ENCODE data around the gene GPRC5D. TPM values are rescaled to one million over a fixed set of nuclear protein-coding genes. Genes with fewer than 3 reads are reported as not detected.

GPRC5D gene
- 0.17 TPM for polyA plus RNA-seq (2013, experiment 1 of 2; ENCODE audit: insufficient read length)
- 0.30 TPM for polyA plus RNA-seq (2013, experiment 2 of 2; ENCODE audit: insufficient read length)

- DNase-seq: no peak
These were observed at the start of gene GPRC5D for GRCh38 chr12:12952036-12952435. TSS of gene GPRC5D (minus strand) at chr12:12952170. CDS start at chr12:12950384, 1,786 bp downstream.

- no peak for DNase-seq
These were observed 49.7 kb upstream of the GPRC5D start for GRCh38 chr12:13001775-13002040.

DNA sequence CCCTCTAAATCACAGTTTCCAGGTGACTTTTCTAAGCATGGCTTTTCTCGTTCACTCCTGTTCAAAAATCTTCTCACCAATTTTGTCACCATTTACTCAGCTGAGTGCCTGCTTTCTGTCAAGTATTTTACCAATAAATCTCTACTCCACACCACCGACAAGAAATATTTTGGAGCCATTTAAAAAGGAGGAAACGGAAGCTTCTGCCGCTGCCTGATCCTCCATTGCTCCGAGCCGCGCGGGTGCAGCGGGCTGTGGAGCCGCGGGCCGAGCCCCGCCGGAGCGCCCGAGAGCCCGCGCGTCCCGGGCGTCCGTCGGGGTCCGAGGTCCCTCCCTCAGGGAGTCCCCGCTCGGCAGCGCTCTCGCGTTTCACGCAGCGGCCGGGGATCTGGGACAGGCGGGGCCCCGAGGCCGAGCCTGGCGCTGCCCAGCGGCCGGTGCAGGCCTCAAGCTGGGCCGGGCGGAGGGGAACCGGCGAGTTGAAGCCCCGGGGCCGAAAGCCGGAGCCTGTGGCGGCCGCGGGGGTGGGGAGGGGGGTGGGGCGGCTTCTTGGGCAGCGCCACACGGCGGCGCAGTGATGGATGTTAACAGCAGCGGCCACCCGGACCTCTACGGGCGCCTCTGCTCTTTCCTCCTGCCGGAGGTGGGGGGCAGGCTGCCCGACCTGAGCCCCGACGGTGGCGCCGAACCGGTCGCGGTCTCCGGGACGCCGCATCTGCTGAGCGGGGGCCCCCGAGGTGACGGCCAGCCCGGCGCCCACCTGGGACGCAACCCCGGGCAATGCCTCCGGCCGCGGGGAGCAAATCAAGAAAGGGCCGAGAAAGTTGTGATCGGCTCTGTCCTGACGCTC lies 49.2 kb upstream of the GPRC5D start:
- peak; percentile 68 for DNase-seq

- no peak for DNase-seq
These were observed 48.6 kb upstream of the GPRC5D start for GRCh38 chr12:13000616-13000924.

- DNase-seq: peak; percentile 93
These were observed 48.1 kb upstream of the GPRC5D start, which contains the start of gene HEBP1 for GRCh38 chr12:12999959-13000615. TSS of gene HEBP1 (minus strand) at chr12:13000265. CDS start at chr12:13000114, 151 bp downstream.

DNA sequence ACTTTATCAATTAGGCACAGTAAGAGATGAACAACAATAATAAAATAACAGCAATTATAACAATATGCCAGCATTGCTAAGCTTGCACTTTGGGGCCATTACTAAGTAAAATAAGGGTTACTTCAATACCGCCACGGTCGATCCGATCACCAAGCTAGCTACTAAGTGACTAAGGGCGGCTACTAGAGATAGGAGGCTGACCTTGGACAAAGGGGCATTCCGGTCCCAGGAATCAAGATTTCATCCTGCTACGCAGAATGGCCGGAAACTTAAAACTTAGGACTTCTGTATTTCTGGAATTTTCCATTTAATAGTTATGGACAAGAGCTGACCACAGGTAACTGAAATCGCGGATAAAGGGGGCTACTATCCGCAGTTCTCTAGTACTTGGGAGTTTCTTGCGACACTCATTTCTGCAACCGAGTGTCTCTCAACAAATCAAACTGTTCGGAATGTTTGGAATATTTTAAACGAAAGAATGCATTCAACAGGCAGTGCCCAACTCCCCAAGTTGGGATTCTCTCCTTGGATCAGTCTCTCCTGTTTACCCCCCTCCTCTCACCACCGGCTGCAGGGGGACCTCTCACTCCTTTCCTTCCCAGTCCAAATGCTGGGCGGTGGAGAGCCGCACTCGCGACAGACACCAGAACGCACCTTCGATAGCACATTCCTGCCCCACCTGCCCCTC lies 47.4 kb upstream of the GPRC5D start:
- peak; percentile 44 for DNase-seq

GRCh38 chr12:12998248-12998647 lies 46.3 kb upstream of the GPRC5D start:
- no peak for DNase-seq

DNA sequence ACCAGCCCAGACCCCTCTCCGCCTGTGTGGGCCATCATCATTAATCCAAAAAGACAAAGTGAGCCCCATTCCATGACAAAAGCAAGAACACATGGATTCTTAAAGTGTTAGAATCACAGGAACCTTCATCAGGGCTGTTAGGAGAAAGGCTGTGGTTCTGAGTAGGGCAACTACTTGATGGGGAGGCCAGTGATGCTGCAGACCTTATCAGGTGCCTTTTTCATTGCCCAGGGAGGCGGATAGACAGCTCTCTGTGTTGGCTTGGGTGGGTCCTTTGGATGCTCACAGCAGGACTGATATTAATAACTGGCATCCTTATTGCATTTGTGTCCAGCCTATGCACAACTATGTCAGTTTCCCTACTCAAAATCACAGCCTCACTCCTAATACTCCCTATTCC lies 45.8 kb upstream of the GPRC5D start:
- no peak for DNase-seq

DNA sequence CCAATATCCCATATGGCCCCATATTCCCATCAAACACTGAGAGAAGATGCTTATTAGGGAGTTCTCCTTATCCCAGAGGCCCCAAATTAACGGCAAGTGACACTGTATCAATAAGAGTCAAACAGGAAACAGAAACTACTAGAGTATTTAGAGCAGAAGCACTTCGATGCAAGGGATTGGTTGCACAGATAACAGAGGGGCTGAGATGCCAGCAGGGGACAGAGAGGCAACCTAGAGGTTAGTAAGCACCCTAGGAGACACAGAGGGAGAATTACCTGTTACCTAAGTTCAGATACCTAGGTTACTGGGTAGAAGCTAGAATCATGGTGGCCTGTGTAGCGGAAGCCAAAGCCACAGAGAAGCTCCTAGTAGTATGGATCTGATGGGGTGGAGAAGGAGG lies 45.2 kb upstream of the GPRC5D start:
- DNase-seq: no peak

DNA sequence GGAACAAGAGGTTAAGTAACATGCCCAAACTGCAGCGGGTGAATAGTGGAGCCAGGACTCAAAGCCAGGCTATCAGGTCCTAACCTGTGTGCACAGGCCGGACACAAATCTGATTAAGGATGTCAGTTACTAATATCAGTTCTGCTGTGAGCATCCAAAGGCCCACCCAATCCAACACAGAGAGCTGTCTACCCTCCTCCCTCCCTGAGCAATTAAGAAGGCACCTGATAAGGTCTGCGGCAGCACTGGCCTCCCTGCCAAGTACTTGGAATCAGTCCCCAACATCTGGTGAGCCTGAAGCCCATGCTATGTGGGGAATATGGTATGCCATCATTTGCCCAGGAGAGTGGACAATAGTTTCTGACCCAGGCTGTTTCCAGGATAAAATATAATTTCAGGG lies 44.2 kb upstream of the GPRC5D start:
- no peak for DNase-seq

DNA sequence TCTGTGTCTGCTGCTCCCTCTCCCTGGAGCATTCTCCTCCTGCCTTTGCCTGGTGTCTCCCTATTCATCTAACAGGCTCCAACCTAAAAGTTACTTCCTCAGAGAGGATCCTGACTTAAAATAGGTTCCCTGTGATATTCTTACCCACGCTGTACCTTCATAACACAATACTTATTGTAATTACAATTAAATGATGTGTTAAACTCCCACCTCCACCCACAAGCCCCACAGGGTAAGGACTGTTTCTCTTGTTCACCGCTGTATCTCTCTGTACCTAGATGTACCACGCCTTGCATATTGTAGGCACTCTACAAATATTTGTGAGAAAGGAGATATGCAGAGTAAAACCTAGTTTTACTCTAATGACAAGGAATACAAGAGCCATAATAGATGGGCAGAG lies 43.1 kb upstream of the GPRC5D start:
- DNase-seq: no peak

- no peak for DNase-seq
These were observed 41.4 kb upstream of the GPRC5D start for GRCh38 chr12:12993367-12993766.

- peak; percentile 87 for DNase-seq
These were observed 40.6 kb upstream of the GPRC5D start for GRCh38 chr12:12992418-12993130.

- DNase-seq: no peak
These were observed 38.9 kb upstream of the GPRC5D start for GRCh38 chr12:12990700-12991468.

DNA sequence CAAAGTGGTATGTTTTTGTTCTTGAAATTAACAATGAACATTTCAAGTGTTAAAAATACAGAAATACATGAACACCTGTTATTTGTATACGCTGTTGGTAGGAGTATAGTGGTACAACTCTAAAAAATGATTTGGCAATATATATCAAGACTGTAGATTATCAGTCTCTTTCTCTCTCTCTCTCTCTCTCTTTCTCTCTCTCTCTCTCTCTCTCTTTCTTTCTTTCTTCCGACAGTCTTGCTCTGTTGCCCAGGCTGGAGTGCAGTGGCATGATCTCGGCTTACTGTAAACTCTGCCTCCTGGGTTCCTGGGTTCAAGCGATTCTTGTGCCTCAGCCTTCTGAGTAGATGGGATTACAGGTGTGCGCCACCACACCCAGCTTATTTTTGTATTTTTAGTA lies 35.5 kb upstream of the GPRC5D start:
- no peak for DNase-seq

- no peak for DNase-seq
These were observed 34.9 kb upstream of the GPRC5D start for GRCh38 chr12:12986775-12987331.

DNA sequence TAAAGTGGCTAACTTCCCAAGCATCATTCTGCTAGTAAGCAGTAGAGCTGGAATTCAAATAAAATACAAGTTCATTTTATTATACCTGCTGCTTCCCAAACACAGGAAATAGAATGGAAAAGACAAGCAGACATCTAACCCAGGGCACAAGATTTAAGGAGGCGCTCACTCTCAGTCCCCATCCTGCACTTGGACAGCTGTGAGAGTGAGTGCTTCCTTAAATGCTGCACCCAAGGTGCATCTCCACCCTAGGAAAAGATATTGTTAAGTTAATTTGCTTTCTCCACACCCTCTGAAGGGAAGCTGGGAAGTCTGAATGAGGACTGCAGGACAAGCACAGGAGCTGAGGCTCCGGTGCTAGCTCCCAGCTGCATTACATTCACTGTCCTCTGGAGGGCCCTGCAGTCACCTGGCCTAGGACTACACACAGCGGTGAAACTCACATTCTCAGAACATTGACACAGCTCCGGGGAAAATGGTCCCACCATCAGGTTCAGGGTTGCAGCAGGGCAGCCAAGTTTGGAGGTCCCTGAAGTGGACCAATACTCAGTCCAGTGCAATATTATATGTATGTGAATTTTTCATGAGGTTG lies 33.9 kb upstream of the GPRC5D start:
- DNase-seq: no peak

GRCh38 chr12:12984149-12984548 lies 32.2 kb upstream of the GPRC5D start:
- no peak for DNase-seq

- DNase-seq: peak; percentile 68
These were observed 31.6 kb upstream of the GPRC5D start for GRCh38 chr12:12983420-12984035.

- no peak for DNase-seq
These were observed 30.4 kb upstream of the GPRC5D start for GRCh38 chr12:12982331-12982730.

- peak; percentile 96 for DNase-seq
These were observed 27.8 kb upstream of the GPRC5D start for GRCh38 chr12:12979731-12980259.

All from fibroblast of skin of scalp (primary cell).